ENCODE measurements around the gene PRAMEF12. TPM values are rescaled to one million over a fixed set of nuclear protein-coding genes. Genes with fewer than 3 reads are reported as not detected.

PRAMEF12 gene
- total RNA-seq, 1 experiment from 2014 or later, result not detected

DNA sequence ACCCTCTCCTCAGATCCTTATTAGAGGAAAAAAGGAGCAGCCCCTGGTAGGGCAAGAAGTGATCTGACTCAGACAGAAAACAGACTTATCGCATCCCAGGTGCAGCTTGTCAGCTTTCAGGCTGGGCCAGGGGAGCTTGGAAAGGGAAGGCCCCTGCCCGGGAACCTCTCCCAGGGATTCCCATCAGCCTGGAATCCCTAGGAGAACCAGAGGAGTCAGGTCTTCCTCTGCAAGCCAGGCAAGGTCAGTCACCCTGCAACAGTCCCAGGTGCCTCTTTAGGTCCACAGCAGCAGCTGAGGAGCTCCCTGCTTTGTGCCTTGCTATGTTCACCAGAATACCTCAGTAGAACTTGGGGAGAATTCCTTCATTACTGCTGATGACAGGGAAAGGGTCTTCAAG, 2.9 kb upstream of the PRAMEF12 start (continued):
- TF ChIP-seq, protein P1, sequence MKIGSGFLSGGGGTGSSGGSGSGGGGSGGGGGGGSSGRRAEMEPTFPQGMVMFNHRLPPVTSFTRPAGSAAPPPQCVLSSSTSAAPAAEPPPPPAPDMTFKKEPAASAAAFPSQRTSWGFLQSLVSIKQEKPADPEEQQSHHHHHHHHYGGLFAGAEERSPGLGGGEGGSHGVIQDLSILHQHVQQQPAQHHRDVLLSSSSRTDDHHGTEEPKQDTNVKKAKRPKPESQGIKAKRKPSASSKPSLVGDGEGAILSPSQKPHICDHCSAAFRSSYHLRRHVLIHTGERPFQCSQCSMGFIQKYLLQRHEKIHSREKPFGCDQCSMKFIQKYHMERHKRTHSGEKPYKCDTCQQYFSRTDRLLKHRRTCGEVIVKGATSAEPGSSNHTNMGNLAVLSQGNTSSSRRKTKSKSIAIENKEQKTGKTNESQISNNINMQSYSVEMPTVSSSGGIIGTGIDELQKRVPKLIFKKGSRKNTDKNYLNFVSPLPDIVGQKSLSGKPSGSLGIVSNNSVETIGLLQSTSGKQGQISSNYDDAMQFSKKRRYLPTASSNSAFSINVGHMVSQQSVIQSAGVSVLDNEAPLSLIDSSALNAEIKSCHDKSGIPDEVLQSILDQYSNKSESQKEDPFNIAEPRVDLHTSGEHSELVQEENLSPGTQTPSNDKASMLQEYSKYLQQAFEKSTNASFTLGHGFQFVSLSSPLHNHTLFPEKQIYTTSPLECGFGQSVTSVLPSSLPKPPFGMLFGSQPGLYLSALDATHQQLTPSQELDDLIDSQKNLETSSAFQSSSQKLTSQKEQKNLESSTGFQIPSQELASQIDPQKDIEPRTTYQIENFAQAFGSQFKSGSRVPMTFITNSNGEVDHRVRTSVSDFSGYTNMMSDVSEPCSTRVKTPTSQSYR (CRISPR knock-in tag; IDR thresholded peaks at IDR 0.05), result no peak
- TF ChIP-seq, protein P2, sequence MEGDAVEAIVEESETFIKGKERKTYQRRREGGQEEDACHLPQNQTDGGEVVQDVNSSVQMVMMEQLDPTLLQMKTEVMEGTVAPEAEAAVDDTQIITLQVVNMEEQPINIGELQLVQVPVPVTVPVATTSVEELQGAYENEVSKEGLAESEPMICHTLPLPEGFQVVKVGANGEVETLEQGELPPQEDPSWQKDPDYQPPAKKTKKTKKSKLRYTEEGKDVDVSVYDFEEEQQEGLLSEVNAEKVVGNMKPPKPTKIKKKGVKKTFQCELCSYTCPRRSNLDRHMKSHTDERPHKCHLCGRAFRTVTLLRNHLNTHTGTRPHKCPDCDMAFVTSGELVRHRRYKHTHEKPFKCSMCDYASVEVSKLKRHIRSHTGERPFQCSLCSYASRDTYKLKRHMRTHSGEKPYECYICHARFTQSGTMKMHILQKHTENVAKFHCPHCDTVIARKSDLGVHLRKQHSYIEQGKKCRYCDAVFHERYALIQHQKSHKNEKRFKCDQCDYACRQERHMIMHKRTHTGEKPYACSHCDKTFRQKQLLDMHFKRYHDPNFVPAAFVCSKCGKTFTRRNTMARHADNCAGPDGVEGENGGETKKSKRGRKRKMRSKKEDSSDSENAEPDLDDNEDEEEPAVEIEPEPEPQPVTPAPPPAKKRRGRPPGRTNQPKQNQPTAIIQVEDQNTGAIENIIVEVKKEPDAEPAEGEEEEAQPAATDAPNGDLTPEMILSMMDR (IDR thresholded peaks at IDR 0.05), result no peak
- TF ChIP-seq, protein P3, sequence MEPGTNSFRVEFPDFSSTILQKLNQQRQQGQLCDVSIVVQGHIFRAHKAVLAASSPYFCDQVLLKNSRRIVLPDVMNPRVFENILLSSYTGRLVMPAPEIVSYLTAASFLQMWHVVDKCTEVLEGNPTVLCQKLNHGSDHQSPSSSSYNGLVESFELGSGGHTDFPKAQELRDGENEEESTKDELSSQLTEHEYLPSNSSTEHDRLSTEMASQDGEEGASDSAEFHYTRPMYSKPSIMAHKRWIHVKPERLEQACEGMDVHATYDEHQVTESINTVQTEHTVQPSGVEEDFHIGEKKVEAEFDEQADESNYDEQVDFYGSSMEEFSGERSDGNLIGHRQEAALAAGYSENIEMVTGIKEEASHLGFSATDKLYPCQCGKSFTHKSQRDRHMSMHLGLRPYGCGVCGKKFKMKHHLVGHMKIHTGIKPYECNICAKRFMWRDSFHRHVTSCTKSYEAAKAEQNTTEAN (CRISPR knock-in tag; IDR thresholded peaks at IDR 0.05), result no peak
- no peak for TF ChIP-seq OVOL2 (CRISPR knock-in tag; IDR thresholded peaks at IDR 0.05; ENCODE audit: borderline replicate concordance)

DNA sequence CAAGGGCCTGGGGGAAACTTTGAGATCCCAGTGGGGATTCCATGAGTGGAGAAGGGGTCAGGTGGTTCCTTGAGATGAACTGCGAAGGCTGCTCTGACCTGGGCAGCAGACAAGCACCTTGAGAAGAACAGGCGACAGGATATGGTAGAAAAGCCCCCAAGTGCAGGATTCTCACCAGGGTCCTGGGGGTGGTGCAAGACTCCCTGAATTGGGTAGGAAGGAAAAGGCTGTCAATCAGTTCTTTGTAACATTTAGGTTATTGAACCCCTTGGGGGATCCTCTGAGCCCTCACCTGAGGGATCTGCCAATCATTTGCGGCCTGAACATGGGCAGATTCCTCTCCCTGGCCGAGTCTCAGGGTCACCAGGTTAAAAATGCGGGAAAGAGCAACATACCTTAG, 2.4 kb upstream of the PRAMEF12 start:
- Mint-ChIP-seq H3K36me3 (no peaks in the 10 kb centered on the region), H3K4me3 (no peak overlapping the region), H3K4me1 (no peaks in the 10 kb centered on the region), H3K9me3 (peaks cover 7% of the 10 kb centered on the region; the same call in 1 of the 2 replicates), H3K27ac (no peak overlapping the region), H3K27me3 (ENCODE audit: low read depth) (peaks cover 13% of the 10 kb centered on the region)
- TF ChIP-seq FOXJ3 (CRISPR knock-in tag; IDR thresholded peaks at IDR 0.05; ENCODE audit: borderline replicate concordance) (no peak), NR1H2 (CRISPR knock-in tag; IDR thresholded peaks at IDR 0.05) (no peak), SMAD4 (CRISPR knock-in tag; IDR thresholded peaks at IDR 0.05) (no peak), GTF2I (CRISPR knock-in tag; conservative IDR thresholded peaks at IDR 0.05) (no peak)
- TF ChIP-seq, protein P4, sequence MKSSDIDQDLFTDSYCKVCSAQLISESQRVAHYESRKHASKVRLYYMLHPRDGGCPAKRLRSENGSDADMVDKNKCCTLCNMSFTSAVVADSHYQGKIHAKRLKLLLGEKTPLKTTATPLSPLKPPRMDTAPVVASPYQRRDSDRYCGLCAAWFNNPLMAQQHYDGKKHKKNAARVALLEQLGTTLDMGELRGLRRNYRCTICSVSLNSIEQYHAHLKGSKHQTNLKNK (CRISPR knock-in tag; IDR thresholded peaks at IDR 0.05), result no peak
- TF ChIP-seq, protein P5, sequence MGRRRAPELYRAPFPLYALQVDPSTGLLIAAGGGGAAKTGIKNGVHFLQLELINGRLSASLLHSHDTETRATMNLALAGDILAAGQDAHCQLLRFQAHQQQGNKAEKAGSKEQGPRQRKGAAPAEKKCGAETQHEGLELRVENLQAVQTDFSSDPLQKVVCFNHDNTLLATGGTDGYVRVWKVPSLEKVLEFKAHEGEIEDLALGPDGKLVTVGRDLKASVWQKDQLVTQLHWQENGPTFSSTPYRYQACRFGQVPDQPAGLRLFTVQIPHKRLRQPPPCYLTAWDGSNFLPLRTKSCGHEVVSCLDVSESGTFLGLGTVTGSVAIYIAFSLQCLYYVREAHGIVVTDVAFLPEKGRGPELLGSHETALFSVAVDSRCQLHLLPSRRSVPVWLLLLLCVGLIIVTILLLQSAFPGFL (CRISPR knock-in tag; IDR thresholded peaks at IDR 0.05; ENCODE audit: borderline replicate concordance), result no peak
- TF ChIP-seq, protein P6, sequence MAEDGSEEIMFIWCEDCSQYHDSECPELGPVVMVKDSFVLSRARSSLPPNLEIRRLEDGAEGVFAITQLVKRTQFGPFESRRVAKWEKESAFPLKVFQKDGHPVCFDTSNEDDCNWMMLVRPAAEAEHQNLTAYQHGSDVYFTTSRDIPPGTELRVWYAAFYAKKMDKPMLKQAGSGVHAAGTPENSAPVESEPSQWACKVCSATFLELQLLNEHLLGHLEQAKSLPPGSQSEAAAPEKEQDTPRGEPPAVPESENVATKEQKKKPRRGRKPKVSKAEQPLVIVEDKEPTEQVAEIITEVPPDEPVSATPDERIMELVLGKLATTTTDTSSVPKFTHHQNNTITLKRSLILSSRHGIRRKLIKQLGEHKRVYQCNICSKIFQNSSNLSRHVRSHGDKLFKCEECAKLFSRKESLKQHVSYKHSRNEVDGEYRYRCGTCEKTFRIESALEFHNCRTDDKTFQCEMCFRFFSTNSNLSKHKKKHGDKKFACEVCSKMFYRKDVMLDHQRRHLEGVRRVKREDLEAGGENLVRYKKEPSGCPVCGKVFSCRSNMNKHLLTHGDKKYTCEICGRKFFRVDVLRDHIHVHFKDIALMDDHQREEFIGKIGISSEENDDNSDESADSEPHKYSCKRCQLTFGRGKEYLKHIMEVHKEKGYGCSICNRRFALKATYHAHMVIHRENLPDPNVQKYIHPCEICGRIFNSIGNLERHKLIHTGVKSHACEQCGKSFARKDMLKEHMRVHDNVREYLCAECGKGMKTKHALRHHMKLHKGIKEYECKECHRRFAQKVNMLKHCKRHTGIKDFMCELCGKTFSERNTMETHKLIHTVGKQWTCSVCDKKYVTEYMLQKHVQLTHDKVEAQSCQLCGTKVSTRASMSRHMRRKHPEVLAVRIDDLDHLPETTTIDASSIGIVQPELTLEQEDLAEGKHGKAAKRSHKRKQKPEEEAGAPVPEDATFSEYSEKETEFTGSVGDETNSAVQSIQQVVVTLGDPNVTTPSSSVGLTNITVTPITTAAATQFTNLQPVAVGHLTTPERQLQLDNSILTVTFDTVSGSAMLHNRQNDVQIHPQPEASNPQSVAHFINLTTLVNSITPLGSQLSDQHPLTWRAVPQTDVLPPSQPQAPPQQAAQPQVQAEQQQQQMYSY (CRISPR knock-in tag; IDR thresholded peaks at IDR 0.05), result no peak
- TF ChIP-seq, protein P7, sequence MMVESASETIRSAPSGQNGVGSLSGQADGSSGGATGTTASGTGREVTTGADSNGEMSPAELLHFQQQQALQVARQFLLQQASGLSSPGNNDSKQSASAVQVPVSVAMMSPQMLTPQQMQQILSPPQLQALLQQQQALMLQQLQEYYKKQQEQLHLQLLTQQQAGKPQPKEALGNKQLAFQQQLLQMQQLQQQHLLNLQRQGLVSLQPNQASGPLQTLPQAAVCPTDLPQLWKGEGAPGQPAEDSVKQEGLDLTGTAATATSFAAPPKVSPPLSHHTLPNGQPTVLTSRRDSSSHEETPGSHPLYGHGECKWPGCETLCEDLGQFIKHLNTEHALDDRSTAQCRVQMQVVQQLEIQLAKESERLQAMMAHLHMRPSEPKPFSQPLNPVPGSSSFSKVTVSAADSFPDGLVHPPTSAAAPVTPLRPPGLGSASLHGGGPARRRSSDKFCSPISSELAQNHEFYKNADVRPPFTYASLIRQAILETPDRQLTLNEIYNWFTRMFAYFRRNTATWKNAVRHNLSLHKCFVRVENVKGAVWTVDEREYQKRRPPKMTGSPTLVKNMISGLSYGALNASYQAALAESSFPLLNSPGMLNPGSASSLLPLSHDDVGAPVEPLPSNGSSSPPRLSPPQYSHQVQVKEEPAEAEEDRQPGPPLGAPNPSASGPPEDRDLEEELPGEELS (CRISPR knock-in tag; IDR thresholded peaks at IDR 0.05), result no peak
- TF ChIP-seq, protein P8, sequence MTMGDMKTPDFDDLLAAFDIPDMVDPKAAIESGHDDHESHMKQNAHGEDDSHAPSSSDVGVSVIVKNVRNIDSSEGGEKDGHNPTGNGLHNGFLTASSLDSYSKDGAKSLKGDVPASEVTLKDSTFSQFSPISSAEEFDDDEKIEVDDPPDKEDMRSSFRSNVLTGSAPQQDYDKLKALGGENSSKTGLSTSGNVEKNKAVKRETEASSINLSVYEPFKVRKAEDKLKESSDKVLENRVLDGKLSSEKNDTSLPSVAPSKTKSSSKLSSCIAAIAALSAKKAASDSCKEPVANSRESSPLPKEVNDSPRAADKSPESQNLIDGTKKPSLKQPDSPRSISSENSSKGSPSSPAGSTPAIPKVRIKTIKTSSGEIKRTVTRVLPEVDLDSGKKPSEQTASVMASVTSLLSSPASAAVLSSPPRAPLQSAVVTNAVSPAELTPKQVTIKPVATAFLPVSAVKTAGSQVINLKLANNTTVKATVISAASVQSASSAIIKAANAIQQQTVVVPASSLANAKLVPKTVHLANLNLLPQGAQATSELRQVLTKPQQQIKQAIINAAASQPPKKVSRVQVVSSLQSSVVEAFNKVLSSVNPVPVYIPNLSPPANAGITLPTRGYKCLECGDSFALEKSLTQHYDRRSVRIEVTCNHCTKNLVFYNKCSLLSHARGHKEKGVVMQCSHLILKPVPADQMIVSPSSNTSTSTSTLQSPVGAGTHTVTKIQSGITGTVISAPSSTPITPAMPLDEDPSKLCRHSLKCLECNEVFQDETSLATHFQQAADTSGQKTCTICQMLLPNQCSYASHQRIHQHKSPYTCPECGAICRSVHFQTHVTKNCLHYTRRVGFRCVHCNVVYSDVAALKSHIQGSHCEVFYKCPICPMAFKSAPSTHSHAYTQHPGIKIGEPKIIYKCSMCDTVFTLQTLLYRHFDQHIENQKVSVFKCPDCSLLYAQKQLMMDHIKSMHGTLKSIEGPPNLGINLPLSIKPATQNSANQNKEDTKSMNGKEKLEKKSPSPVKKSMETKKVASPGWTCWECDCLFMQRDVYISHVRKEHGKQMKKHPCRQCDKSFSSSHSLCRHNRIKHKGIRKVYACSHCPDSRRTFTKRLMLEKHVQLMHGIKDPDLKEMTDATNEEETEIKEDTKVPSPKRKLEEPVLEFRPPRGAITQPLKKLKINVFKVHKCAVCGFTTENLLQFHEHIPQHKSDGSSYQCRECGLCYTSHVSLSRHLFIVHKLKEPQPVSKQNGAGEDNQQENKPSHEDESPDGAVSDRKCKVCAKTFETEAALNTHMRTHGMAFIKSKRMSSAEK (CRISPR knock-in tag; IDR thresholded peaks at IDR 0.05; ENCODE audit: borderline replicate concordance), result no peak
- TF ChIP-seq, protein P9, sequence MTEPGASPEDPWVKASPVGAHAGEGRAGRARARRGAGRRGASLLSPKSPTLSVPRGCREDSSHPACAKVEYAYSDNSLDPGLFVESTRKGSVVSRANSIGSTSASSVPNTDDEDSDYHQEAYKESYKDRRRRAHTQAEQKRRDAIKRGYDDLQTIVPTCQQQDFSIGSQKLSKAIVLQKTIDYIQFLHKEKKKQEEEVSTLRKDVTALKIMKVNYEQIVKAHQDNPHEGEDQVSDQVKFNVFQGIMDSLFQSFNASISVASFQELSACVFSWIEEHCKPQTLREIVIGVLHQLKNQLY (CRISPR knock-in tag; IDR thresholded peaks at IDR 0.05), result no peak
- POLR2A ChIA-PET, result interaction anchor here (1.1 kb wide), 1 partner anchor 152 kb away, joined by 3 read pairs; no protein-coding TSS in a partner anchor
- DNase-seq (ENCODE audit: low spot score) (no peak), ATAC-seq (no peak)
- CTCF ChIA-PET, result interaction anchor here (1.2 kb wide), 1 partner anchor 11 kb away, joined by 7 read pairs; no protein-coding TSS in a partner anchor

Measured in WTC11 (cell line).